ENCODE data around the gene SAA2.

DNA sequence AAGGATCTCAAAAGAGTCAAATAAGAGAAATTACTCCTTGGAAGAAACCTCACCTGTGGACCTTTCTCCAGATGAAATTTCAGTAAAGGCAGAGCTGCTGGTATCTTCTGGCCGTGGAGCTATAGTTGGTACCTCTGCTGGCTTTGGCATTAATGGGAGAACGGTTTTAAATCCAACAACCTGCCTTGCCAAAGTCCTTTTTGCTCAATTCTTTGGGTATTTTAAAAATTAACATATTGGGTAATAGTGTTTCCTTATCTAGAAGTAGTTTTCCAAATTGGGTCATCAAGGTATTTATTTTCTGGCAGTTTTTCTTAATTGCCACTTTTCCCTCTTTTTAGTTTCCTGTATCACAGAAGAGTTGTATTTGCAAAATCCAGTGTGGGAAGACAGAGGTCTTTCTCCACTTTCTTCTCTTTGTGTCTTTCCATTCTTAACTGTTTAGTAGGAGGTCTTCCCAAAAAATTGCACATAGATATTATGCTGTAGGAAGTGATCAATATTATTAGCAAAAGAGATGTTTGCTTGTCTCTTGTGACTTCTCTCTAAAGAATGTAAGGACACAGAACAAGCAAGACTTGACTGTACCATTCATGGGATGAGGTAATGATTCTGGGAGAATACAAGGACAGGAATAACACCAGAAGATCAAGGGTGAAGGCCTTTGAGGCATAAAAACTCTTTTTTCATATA is 11.7 kb downstream of the SAA2 start, which contains the start of gene SAA4:
- TF ChIP-seq FOXA1 (IDR thresholded peaks at IDR 0.05) (peak; percentile 37), SP1 (IDR thresholded peaks at IDR 0.05) (peak; percentile 64), RAD21 (IDR thresholded peaks at IDR 0.05) (peak; percentile 27 to 30), EGR1 (IDR thresholded peaks at IDR 0.05; ENCODE audit: low read depth in 2 of 2) (peak in 1 of 2 donors; percentile 32), TAF1 (conservative IDR thresholded peaks at IDR 0.05) (peak; percentile 97), RXRA (IDR thresholded peaks at IDR 0.05) (peak; percentile 60 to 76), GABPA (IDR thresholded peaks at IDR 0.05 in 1 of 2, conservative IDR thresholded peaks at IDR 0.05 in 1 of 2) (peak in 1 of 2 donors; percentile 26)
- TF ChIP-seq, protein P1, sequence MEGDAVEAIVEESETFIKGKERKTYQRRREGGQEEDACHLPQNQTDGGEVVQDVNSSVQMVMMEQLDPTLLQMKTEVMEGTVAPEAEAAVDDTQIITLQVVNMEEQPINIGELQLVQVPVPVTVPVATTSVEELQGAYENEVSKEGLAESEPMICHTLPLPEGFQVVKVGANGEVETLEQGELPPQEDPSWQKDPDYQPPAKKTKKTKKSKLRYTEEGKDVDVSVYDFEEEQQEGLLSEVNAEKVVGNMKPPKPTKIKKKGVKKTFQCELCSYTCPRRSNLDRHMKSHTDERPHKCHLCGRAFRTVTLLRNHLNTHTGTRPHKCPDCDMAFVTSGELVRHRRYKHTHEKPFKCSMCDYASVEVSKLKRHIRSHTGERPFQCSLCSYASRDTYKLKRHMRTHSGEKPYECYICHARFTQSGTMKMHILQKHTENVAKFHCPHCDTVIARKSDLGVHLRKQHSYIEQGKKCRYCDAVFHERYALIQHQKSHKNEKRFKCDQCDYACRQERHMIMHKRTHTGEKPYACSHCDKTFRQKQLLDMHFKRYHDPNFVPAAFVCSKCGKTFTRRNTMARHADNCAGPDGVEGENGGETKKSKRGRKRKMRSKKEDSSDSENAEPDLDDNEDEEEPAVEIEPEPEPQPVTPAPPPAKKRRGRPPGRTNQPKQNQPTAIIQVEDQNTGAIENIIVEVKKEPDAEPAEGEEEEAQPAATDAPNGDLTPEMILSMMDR (IDR thresholded peaks at IDR 0.05; ENCODE audit: low read depth, low read length, missing input control): no peak
- TF ChIP-seq, protein P2, sequence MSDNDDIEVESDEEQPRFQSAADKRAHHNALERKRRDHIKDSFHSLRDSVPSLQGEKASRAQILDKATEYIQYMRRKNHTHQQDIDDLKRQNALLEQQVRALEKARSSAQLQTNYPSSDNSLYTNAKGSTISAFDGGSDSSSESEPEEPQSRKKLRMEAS (IDR thresholded peaks at IDR 0.05): peak; percentile 53
- TF ChIP-seq, protein P3, sequence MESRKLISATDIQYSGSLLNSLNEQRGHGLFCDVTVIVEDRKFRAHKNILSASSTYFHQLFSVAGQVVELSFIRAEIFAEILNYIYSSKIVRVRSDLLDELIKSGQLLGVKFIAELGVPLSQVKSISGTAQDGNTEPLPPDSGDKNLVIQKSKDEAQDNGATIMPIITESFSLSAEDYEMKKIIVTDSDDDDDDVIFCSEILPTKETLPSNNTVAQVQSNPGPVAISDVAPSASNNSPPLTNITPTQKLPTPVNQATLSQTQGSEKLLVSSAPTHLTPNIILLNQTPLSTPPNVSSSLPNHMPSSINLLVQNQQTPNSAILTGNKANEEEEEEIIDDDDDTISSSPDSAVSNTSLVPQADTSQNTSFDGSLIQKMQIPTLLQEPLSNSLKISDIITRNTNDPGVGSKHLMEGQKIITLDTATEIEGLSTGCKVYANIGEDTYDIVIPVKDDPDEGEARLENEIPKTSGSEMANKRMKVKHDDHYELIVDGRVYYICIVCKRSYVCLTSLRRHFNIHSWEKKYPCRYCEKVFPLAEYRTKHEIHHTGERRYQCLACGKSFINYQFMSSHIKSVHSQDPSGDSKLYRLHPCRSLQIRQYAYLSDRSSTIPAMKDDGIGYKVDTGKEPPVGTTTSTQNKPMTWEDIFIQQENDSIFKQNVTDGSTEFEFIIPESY (IDR thresholded peaks at IDR 0.05): peak; percentile 2

All from liver (tissue), 3 donors.